ENCODE measurements around the gene PALLD. TPM values are rescaled to one million over a fixed set of nuclear protein-coding genes. Genes with fewer than 3 reads are reported as not detected.

Gene PALLD
- total RNA-seq, 1 experiment from 2014 or later, result 18.3 TPM

- Histone ChIP-seq H4K8ac (replicated peaks; ENCODE audit: insufficient read length, low read depth, low read length) (no peak overlapping the region), H4K20me1 (ENCODE audit: control insufficient read depth, insufficient read depth, insufficient read length) (no peaks in the 10 kb centered on the region), H3K79me1 (ENCODE audit: insufficient read depth, low read depth, low read length, poor library complexity, severe bottlenecking) (no peaks in the 10 kb centered on the region), H2BK120ac (ENCODE audit: low read depth, low read length, poor library complexity, severe bottlenecking) (no peak overlapping the region), H3K23ac (ENCODE audit: insufficient read length, low read depth, low read length) (no peak overlapping the region), H3K23me2 (ENCODE audit: insufficient read length, low read depth, low read length, poor library complexity, severe bottlenecking) (no peaks in the 10 kb centered on the region), H2AK5ac (ENCODE audit: insufficient read length, low read length) (no peak overlapping the region), H3K27me3 (ENCODE audit: insufficient read depth, low read length) (no peaks in the 10 kb centered on the region), H3K4me1 (ENCODE audit: insufficient read depth, low read length) (no peaks in the 10 kb centered on the region), H3K4ac (ENCODE audit: low read depth, low read length) (no peak overlapping the region), H2BK5ac (ENCODE audit: insufficient read length, low read length) (no peak overlapping the region), H3K79me2 (ENCODE audit: insufficient read depth, low read length) (no peaks in the 10 kb centered on the region), H2BK12ac (ENCODE audit: insufficient read length, low read depth, low read length) (no peak overlapping the region), H3K18ac (ENCODE audit: insufficient read length, low read depth, low read length) (no peak overlapping the region), H2AFZ (ENCODE audit: low read length) (no peak overlapping the region), H3K56ac (ENCODE audit: insufficient read length, low read depth, low read length) (no peak overlapping the region), H3K14ac (ENCODE audit: insufficient read depth, low read length) (no peak overlapping the region), H4K91ac (ENCODE audit: insufficient read length, low read depth, low read length) (no peak overlapping the region), H4K5ac (ENCODE audit: insufficient read length, low read depth, low read length) (no peak overlapping the region), H3K4me2 (ENCODE audit: insufficient read depth, insufficient read length, low read length) (no peak overlapping the region), H3K9ac (ENCODE audit: extremely low read depth, insufficient read length, low read length) (no peak overlapping the region), H3K9me3 (ENCODE audit: control insufficient read depth, low read depth, low read length) (no peaks in the 10 kb centered on the region), H2BK20ac (ENCODE audit: low read depth, low read length, poor library complexity, severe bottlenecking) (no peak overlapping the region), H2BK15ac (ENCODE audit: low read depth, low read length) (no peak overlapping the region), H3K27ac (ENCODE audit: insufficient read length, low read depth, low read length) (no peak overlapping the region), H3T11ph (ENCODE audit: low read length) (no peak overlapping the region)
- H3K4me1 Mint-ChIP-seq, result no peaks in the 10 kb centered on the region
- H3K27ac Mint-ChIP-seq, result peak overlapping the region in 1 of 3 experiments; percentile 7; a peak in 1 of 7 replicates
- no peaks in the 10 kb centered on the region; the same call in 1 of the 2 replicates for H3K27me3 Mint-ChIP-seq (ENCODE audit: low read depth)
- DNase-seq, result no peak
- TF ChIP-seq CTCF (conservative IDR thresholded peaks at IDR 0.05), result no peak
- H3K9me3 Mint-ChIP-seq, result no peaks in the 10 kb centered on the region; a peak in 2 of 5 replicates
- WGBS (ENCODE audit: extremely low coverage, insufficient read length, low lambda C conversion rate), result no CpG with 5 or more reads among the region's 10 CpGs
- H3K36me3 Mint-ChIP-seq (ENCODE audit: insufficient read depth in 1 of 3, low read depth in 3 of 3), result no peaks in the 10 kb centered on the region
- H3K4me3 Mint-ChIP-seq, result no peak overlapping the region; a peak in 1 of 5 replicates
These were observed 263.2 kb downstream of the PALLD start for GRCh38 chr4:168759959-168760527.

All from H9 (cell line).